ENCODE results near the gene CPNE4. TPM values are rescaled to one million over a fixed set of nuclear protein-coding genes. Genes with fewer than 3 reads are reported as not detected.

Gene CPNE4
- total RNA-seq, 1 experiment from 2014 or later, result not detected

GRCh38 chr3:131655070-131655690, 379.6 kb downstream of the CPNE4 start:
- intact Hi-C loops (cut with micrococcal nuclease), result no loop called here
- ATAC-seq, result no peak
- Histone ChIP-seq H3K4me3 (ENCODE audit: low read length) (no peak overlapping the region), H2AFZ (ENCODE audit: low read length) (no peak overlapping the region), H3K27me3 (ENCODE audit: low read length) (no peaks in the 10 kb centered on the region), H3K4me2 (ENCODE audit: low read length) (no peak overlapping the region), H3K9ac (ENCODE audit: low read length) (no peak overlapping the region), H3K36me3 (ENCODE audit: low read depth, low read length) (no peaks in the 10 kb centered on the region), H3K9me3 (ENCODE audit: low read length) (no peaks in the 10 kb centered on the region), H4K20me1 (ENCODE audit: low read length) (no peaks in the 10 kb centered on the region), H3K4me1 (ENCODE audit: insufficient read depth, low read length) (peaks cover 13% of the 10 kb centered on the region), H3F3A (ENCODE audit: low read length, unreplicated experiment) (no peaks in the 10 kb centered on the region), H3K9me2 (replicated peaks; ENCODE audit: low read length) (no peaks in the 10 kb centered on the region), H3K79me2 (ENCODE audit: low read length) (no peaks in the 10 kb centered on the region), H3K27ac (ENCODE audit: low read length) (no peak overlapping the region)
- ChIA-PET CTCF (no interaction called here), POLR2A (ENCODE audit: unreplicated experiment) (no interaction called here)
- no peak for TF ChIP-seq EZH2phosphoT487 (IDR thresholded peaks at IDR 0.05; ENCODE audit: borderline replicate concordance, low read length)
- no peak for TF ChIP-seq EZH2 (IDR thresholded peaks at IDR 0.05; ENCODE audit: low read length, unreplicated experiment)
- no TSS peak for BruUV-seq (replicated peaks)
- DNase-seq, result no peak

DNA sequence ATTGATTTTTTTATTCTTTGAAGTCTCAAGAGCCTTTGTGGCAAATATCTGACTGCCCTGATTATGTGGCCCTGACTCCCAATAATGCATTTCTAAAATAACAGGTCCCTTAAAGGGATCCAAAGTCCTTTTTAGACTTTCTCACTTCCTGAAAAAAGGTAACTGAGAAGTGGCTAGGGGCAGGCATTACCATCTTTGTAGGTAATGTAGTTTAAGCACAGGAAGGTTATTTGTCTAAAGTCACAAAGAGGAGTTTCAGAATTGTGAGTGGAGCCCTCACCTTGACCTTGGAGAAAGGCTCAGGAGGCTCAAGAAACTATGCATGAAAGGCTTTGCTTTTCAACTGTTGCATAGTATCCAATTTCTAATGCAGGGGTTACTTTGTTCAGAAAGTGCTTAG, 389.2 kb downstream of the CPNE4 start:
- H3K9me3 ChIP-seq (ENCODE audit: low read length), result no peaks in the 10 kb centered on the region
- no peaks in the 10 kb centered on the region for H4K20me1 ChIP-seq (ENCODE audit: low read length)
- CTCF ChIA-PET, result no interaction called here
- intact Hi-C loops (cut with micrococcal nuclease), result no loop called here
- no peak for TF ChIP-seq EZH2phosphoT487 (IDR thresholded peaks at IDR 0.05; ENCODE audit: borderline replicate concordance, low read length)
- no TSS peak for BruUV-seq (replicated peaks)
- no peak overlapping the region for H3K4me3 ChIP-seq (ENCODE audit: low read length)
- H3K27me3 ChIP-seq (ENCODE audit: low read length), result no peaks in the 10 kb centered on the region
- H3K36me3 ChIP-seq (ENCODE audit: low read depth, low read length), result no peaks in the 10 kb centered on the region
- no peaks in the 10 kb centered on the region for H3K9me2 ChIP-seq (replicated peaks; ENCODE audit: low read length)
- no peaks in the 10 kb centered on the region for H3K4me1 ChIP-seq (ENCODE audit: insufficient read depth, low read length)
- H3K9ac ChIP-seq (ENCODE audit: low read length), result no peak overlapping the region
- no peaks in the 10 kb centered on the region for H3K79me2 ChIP-seq (ENCODE audit: low read length)
- ATAC-seq (no peak), DNase-seq (no peak)
- H3F3A ChIP-seq (ENCODE audit: low read length, unreplicated experiment), result no peaks in the 10 kb centered on the region
- no peak overlapping the region for H2AFZ ChIP-seq (ENCODE audit: low read length)
- H3K4me2 ChIP-seq (ENCODE audit: low read length), result no peak overlapping the region
- H3K27ac ChIP-seq (ENCODE audit: low read length), result no peak overlapping the region
- POLR2A ChIA-PET (ENCODE audit: unreplicated experiment), result no interaction called here

DNA sequence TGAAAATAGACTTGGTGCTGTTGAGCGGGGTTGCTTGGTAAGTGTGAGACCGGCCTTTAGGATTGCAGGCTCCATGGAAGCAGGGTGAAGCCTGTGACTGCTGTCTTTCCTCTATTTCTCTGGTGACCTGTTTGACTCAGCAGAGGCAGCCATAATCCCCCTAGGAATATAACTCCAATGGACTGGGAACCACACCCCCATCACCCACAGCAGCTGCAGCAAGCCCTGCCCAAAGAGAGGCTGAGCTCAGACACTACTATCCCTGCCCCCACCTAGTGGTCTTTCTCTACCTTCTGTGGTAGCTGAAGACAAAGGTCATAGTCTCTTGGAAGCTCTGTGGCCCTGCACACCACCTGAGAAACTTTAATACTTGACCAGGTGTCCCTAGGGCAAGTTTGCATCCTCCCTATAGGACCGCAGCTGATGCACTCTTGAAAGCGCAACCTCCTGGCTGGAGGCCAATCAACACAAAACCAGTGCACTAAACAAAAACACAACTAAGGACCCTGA, 398.5 kb downstream of the CPNE4 start:
- Histone ChIP-seq H3K4me3 (ENCODE audit: low read length) (no peak overlapping the region), H3K27me3 (ENCODE audit: low read length) (no peaks in the 10 kb centered on the region), H3K9me2 (replicated peaks; ENCODE audit: low read length) (no peaks in the 10 kb centered on the region), H4K20me1 (ENCODE audit: low read length) (no peaks in the 10 kb centered on the region), H3K36me3 (ENCODE audit: low read depth, low read length) (no peaks in the 10 kb centered on the region), H3K4me2 (ENCODE audit: low read length) (no peak overlapping the region), H3K79me2 (ENCODE audit: low read length) (no peaks in the 10 kb centered on the region), H3K4me1 (ENCODE audit: insufficient read depth, low read length) (no peaks in the 10 kb centered on the region), H3F3A (ENCODE audit: low read length, unreplicated experiment) (no peaks in the 10 kb centered on the region), H3K9me3 (ENCODE audit: low read length) (no peaks in the 10 kb centered on the region), H3K9ac (ENCODE audit: low read length) (no peak overlapping the region), H2AFZ (ENCODE audit: low read length) (no peak overlapping the region), H3K27ac (ENCODE audit: low read length) (no peak overlapping the region)
- ATAC-seq (no peak), DNase-seq (no peak)
- ChIA-PET CTCF (no interaction called here), POLR2A (ENCODE audit: unreplicated experiment) (no interaction called here)
- no TSS peak for BruUV-seq (replicated peaks)
- TF ChIP-seq CTCF (conservative IDR thresholded peaks at IDR 0.05; ENCODE audit: low read depth, low read length) (no peak), EZH2 (IDR thresholded peaks at IDR 0.05; ENCODE audit: low read length, unreplicated experiment) (no peak), EZH2phosphoT487 (IDR thresholded peaks at IDR 0.05; ENCODE audit: borderline replicate concordance, low read length) (no peak)
- intact Hi-C loops (cut with micrococcal nuclease), result no loop called here
